GM19452 (cell line): ENCODE measurements around the gene NPTX1.
"Not testable (repeated sequence)": the region's sequence is repeated elsewhere in the genome, so short reads cannot be mapped to it uniquely, and the experiment has no call there.

Source experiments
- ATAC-seq: cut with Tn5 transposase; IDR thresholded peaks from one replicate; pipeline ENCODE4 v1.9.1; 2021; ENCODE audit not compliant: unreplicated experiment

The NPTX1 gene

GRCh38 chr17:80475910-80476876, at the start of gene NPTX1:
Gene NPTX1 (minus strand): TSS chr17:80476607. CDS start chr17:80476446, 161 bp downstream.
- ATAC-seq, result no peak

GRCh38 chr17:80523956-80524712, 47.7 kb upstream of the NPTX1 start:
- ATAC-seq, result no peak

- ATAC-seq, result no peak
Measured at GRCh38 chr17:80523054-80523744, 46.8 kb upstream of the NPTX1 start.

- no peak for ATAC-seq
Measured at GRCh38 chr17:80520810-80521455, 44.5 kb upstream of the NPTX1 start.

GRCh38 chr17:80519091-80519781, 42.8 kb upstream of the NPTX1 start:
- no peak for ATAC-seq

GRCh38 chr17:80518392-80518791, 42.0 kb upstream of the NPTX1 start:
- ATAC-seq, result no peak

- no peak for ATAC-seq
Measured at GRCh38 chr17:80517641-80518040, 41.2 kb upstream of the NPTX1 start.

GRCh38 chr17:80516171-80516932, 39.9 kb upstream of the NPTX1 start:
- no peak for ATAC-seq

GRCh38 chr17:80513892-80514291, 37.5 kb upstream of the NPTX1 start:
- ATAC-seq, result no peak

GRCh38 chr17:80513201-80513600, 36.8 kb upstream of the NPTX1 start:
- ATAC-seq, result no peak

GRCh38 chr17:80512233-80512632, 35.8 kb upstream of the NPTX1 start:
- no peak for ATAC-seq

GRCh38 chr17:80511222-80512180, 35.1 kb upstream of the NPTX1 start:
- ATAC-seq, result no peak

GRCh38 chr17:80510772-80511171, 34.4 kb upstream of the NPTX1 start:
- ATAC-seq, result no peak

GRCh38 chr17:80510132-80510531, 33.7 kb upstream of the NPTX1 start:
- ATAC-seq, result no peak

GRCh38 chr17:80509311-80509710, 32.9 kb upstream of the NPTX1 start:
- no peak for ATAC-seq

- ATAC-seq, result no peak
Measured at GRCh38 chr17:80507965-80508364, 31.6 kb upstream of the NPTX1 start.

- ATAC-seq, result not testable (repeated sequence)
Measured at GRCh38 chr17:80507177-80507576, 30.8 kb upstream of the NPTX1 start.

GRCh38 chr17:80504686-80505413, 28.4 kb upstream of the NPTX1 start:
- no peak for ATAC-seq
